GM18909 (cell line): ENCODE results near the gene BTBD16.

Source experiments
- ATAC-seq: cut with Tn5 transposase; IDR thresholded peaks from one replicate; pipeline ENCODE4 v1.9.1; 2021; ENCODE audit warnings: mild to moderate bottlenecking; ENCODE audit not compliant: unreplicated experiment, poor library complexity

BTBD16 gene

DNA sequence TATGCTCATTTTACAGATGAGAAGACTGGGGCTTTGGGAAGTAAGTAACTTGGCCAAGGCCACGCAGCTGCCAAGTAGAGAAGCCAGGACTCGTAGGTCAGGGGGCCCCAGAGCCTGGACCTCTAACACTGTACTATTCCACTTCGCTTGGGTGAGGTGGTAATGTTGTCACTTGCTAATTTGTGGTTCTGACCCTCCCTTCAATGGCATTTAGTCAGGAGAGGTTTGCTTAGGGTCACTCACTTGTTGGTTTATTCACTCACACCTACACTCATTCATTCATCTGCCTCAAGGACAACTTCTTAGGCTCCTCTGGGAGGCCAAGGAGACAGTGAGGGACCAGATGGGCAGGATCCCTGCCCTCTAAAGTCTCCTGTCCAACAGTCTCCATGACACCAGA lies 21.3 kb downstream of the BTBD16 start:
- ATAC-seq: no peak

- no peak for ATAC-seq
These were observed 22.3 kb downstream of the BTBD16 start for GRCh38 chr10:122293156-122293960.

GRCh38 chr10:122293961-122294380 lies 22.9 kb downstream of the BTBD16 start:
- ATAC-seq: no peak

DNA sequence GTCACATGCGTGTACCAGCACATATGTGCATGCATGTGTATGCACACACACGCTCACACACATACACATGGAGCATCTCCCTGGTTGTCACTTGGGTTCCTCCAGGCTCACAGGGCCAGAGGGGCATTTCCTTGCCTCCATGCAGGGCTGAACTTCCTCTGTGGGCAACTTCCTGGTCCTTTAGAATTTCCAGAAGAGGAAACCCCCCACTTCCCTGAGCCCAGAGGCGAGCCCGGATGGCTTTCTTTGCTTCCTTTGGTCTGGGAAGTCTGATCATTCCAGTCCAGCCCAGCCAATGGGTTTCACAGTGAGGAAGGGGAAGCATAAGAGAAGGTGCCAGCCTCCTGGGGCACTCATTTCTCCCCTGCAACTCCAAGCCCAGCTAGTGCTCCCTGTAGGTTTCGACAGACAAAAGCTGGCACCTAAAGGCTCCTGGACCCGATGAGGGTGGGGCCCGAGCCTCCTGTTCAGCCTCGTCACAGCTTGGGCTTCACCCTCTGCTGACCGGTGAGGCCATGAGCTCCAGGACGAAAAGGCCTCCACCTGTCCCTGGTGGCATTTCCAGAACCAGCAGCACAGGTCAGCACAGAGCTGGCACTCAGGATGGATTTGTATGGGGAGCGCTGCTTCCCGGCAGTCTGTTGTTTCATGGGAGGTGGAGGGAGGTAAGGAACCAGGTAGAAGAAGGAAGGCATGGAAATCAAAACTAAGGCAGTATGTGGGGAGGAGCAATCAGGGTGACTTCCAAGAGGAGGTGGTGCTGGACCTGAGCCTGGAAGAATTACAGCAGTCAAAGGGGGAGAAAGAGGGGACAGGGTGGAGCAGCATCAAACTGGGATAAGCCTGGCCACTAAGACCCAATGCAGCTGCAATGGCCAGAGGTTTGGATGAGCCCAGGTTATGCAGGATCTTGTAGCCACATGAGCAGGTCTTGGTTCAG lies 23.7 kb downstream of the BTBD16 start:
- no peak for ATAC-seq

- ATAC-seq: no peak
These were observed 24.3 kb downstream of the BTBD16 start for GRCh38 chr10:122295451-122295809.

DNA sequence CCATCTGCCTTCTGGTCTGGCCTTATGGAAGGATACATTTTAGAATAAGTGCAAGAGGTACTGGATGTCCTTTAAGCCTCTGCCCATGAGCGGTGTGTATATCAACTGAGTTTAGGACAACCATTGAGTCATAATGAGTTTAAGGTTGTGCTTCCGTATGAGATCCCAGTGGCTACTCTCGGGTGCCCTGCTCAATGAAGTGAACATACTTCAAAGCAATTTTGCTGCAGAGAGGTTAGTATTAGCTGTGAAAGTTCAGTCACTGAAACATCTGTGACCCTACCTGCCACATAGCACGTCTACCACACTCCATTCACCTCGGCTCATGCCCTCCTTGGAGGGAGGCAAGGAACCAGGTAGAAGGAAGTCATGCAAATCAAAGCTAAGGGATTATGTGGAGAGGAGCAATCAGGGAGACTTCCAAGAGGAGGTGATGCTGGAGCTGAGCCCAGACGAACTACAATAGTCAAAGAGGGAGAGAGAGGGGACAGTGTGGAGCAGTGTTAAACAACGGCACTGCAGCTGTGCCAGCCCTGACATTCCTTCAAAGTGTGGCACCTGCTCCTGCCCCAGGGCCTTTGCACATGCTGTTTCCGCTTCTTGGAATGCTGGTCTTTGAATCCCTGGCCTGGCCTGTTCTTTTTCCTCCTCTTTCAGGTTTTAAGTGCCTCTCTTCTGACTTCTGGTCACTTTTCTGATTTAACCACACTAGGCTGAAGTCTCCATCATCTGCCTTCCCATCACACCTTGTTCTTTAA lies 25.4 kb downstream of the BTBD16 start:
- no peak for ATAC-seq

DNA sequence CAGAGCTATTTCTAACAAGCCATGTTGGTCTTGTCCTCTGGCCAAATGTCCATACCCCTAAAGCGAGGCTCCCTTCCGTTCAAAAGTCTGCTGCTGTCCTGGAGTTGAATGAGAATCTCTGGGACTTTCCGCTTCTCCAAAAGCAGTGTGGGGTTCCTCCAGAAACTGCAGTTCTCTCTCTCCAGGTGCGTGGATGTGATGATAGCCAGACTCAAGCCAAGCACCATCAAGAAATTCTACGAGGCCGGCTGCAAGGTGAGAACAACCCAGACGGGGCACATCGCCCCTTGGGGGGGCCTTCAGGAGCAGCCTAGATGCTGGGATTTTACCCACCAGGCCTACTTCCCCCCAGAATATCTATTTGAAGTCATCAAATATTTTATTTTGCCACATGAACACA lies 26.5 kb downstream of the BTBD16 start:
- no peak for ATAC-seq

GRCh38 chr10:122298206-122298597 lies 27.1 kb downstream of the BTBD16 start:
- no peak for ATAC-seq

DNA sequence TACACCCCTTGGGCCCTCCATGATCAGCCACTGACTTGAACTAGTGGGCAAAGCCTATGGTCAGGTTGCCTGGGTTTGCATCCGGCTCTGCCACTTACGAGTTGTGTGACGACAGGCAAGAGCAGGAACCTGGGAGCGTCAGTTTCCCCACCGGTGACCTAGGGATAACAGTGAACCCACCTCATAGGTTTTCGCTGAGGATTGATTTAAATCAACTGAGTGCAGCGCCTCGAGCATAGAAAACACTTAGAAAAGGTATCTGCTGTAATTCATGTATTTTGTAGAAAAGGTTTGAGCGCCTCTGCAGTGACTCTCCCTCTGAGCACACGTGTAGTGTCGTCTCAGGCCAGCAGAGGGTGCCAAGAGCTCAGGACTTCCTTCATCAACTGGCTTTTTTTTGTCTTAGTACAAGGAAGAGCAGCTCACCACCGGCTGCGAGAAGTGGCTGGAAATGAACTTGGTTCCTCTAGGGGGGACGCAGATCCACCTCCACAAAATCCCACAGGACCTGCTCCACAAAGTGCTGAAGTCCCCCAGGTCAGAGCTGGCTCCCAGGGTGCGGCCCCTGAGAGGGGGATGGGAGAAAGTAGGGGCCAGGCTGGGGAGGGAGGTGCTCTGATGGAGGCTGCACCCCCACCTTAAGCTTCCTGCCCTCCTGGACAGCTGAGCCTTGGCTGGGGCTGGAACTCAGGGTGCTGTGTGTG lies 27.7 kb downstream of the BTBD16 start:
- peak; percentile 64 for ATAC-seq

DNA sequence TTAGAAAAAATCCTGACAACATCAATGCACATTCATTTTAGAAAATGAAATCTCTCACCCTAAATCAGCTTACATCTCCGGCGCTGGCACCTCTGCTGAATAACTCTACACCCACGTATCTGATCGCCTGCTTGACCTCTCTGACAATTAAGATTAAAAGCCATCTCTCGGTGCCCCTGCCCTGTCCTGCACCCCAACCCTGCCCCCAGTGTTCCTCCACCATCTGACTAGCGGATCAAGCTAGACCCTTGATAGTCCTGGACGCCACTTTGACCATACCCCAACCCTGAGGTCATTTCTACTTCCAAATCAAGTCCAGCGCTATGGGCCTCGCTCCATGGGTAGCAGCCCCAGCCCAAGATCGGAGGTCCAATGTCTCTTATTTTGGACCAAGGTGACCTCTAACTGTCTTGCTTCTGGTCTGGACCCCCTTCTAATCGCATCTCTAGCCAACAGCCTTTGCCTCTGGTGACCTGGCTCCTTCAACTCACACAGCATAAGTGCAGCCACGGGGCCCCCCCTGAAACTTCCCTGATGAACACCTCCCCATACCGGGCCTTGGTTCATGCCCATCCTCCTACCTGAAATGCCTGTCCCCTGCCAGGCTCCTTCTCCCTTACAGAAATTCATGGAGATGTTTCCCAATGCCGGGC lies 28.5 kb downstream of the BTBD16 start:
- ATAC-seq: no peak

DNA sequence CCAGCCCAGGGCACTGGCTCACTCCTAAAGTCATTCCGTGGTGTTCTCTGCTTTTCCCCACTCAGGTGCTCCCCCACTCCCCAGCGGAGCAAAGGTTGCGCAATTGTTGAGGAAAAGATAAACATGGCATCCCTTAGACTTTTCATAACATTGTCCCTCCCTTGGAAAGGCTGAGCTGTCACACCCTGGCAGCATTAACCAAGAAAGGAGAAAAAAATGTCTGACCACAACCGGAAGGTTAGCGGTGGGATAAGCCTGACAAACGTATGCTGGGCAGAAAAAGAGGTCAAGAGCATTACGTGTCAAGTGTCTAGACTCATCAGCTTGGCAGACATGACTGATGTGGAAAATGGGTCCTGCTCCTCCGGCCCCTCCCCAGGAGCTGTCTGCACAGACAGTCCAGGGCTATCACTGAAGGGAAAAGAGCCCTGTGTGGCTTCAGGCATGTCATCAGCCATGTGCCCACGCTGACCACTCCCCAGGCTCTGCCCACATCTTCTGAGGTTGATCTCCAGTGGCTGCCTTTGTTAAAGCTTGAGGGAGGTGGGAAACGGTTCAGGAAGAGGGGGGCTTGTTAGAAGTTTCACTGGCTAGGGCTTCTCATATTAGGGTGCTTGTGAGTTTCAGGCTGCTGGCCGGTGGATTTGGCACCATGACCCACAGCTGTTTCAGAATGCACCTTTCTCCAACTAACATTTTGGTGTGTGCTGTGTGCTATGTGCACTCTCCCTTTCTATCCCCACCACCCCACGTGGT lies 30.1 kb downstream of the BTBD16 start:
- ATAC-seq: no peak

DNA sequence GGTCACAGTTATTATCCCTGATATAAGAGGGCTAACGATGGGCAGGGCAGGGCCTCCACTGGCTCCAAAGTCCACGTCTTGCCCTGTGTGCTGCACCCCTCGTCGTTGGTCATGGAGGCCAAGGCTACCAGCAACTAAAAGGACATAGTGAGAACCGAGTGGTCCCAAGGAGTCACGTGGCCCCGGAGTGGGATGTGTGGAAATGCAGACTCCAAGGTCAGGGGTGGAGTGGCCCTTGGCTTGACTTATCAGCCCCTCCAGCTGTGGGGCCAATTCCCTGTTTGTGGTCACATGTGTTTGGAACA lies 30.7 kb downstream of the BTBD16 start:
- ATAC-seq: no peak

GRCh38 chr10:122302315-122302714 lies 31.2 kb downstream of the BTBD16 start:
- no peak for ATAC-seq

DNA sequence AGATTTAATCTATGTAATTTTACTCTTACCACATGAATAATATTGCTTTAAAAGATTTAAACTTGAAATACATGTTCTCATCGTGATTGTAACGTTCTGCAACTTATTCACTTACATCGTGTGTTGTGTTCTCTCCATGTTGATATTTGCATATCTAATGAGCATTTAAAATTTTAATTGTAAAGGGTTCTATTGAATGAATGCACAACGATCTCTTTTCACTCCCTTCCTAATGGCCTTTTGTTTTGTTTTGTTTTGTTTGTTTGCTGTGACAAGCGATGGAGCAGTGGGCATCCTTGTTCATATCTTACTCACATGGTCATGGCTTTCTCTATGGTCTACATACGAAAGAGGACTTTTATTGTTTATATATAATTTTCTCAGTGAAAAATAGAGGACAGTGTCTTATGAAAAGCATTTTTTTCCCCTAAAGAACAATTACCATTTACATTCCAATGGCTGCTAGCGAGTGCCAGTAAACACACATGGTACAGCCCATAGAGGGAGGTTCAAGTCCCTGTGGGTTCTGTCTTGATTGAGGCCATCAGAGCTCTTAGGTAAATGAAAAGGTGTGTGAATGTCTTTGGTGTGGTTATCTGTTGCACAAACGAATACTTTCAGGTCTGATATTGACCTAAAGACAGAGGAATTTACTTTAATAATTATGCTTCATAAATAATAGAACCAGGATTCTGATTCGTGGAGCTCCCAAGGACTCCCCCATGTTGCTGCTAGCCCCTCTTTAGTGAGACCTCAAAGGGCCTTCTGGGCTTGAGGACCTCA lies 32.4 kb downstream of the BTBD16 start:
- no peak for ATAC-seq

DNA sequence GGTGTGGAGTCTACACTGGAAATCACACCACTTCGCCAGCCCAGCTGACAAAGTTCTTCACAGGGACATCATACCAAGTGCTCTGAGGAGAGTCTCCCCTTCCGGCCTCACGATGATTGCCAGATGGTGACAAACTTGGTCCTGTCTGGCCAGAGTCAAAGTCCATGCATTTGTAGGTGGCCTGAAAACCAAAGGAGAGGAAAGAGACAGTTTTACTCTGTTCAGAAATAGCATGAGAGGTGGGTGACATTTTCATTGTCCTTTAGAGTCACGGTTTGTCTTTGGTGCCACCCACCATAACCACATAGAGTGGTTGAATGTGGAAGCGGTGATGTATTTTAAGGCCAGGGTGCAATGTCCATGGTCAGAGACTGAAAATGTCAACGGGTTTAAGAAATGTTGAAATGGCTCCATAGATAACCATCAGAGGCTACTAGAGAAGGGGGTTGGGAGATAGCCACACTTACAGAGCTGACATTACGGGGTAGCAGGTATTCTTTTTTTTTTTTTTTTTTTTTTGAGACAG lies 33.0 kb downstream of the BTBD16 start:
- no peak for ATAC-seq

- ATAC-seq: no peak
These were observed 35.2 kb downstream of the BTBD16 start for GRCh38 chr10:122306282-122306681.

DNA sequence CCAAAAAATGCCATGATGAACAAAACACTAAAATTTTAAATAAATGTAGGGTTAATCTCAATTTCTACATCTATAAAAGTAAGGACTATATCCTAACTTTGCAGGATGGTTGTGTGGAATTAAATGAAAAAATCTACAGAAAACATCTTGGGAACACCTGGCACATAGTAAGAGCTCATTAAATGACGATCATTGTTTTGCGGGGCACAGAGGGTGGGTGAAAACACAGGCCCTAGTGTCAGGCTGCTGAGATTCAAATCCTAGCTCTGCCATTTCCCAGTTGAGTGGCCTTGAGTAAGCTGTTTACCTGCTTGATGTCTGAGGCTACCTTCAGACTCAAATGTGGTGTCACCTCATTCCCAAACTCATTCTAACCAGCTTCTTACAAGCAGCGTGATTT lies 35.6 kb downstream of the BTBD16 start:
- ATAC-seq: no peak
